SK-N-SH (cell line): Measurements from ENCODE around the gene PREB.

Source experiments
- POLR2AphosphoS5 ChIP-seq: IDR thresholded peaks from 2 replicates; pipeline ENCODE4 v1.6.1; 2012; ENCODE audit warnings: low read depth, low read length
- SIN3A ChIP-seq: IDR thresholded peaks from 2 replicates; pipeline ENCODE4 v1.6.1; 2012; ENCODE audit warnings: low read depth, mild to moderate bottlenecking, low read length, moderate library complexity, borderline replicate concordance
- TAF1 ChIP-seq: IDR thresholded peaks from 2 replicates; pipeline ENCODE4 v1.6.1; 2012; ENCODE audit warnings: low read depth, mild to moderate bottlenecking, low read length, moderate library complexity, borderline replicate concordance
- TF ChIP-seq, protein P1 (sequence below): fragments of 200-600 bp; sonication (generic); IDR thresholded peaks from 2 replicates; pipeline ENCODE4 v1.6.1; 2017; ENCODE audit warnings: antibody characterized with exemption, mild to moderate bottlenecking, moderate library complexity

DNA sequence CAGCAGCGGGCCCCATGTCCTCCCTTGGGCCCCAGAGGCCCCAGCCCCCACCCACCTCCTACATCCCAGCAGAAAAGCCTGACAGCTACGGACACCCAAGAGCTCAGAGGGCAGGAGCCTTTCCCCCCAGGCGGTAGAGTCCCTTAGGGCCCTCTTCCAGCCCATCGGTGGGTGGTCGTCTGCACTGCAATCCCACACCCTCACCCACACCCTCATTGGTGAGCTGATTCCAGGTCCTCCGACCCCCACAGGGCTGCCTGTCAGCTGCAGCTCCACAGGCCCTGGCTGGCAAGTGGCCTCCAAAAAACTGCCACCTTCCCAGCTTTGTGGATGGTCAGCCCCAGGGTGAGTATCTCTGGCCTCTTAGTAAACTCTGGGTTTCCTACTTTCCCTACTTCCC lies 24.8 kb upstream of the PREB start:
- TF ChIP-seq TAF1 (no peak), POLR2AphosphoS5 (no peak), SIN3A (no peak)
- TF ChIP-seq, protein P1, sequence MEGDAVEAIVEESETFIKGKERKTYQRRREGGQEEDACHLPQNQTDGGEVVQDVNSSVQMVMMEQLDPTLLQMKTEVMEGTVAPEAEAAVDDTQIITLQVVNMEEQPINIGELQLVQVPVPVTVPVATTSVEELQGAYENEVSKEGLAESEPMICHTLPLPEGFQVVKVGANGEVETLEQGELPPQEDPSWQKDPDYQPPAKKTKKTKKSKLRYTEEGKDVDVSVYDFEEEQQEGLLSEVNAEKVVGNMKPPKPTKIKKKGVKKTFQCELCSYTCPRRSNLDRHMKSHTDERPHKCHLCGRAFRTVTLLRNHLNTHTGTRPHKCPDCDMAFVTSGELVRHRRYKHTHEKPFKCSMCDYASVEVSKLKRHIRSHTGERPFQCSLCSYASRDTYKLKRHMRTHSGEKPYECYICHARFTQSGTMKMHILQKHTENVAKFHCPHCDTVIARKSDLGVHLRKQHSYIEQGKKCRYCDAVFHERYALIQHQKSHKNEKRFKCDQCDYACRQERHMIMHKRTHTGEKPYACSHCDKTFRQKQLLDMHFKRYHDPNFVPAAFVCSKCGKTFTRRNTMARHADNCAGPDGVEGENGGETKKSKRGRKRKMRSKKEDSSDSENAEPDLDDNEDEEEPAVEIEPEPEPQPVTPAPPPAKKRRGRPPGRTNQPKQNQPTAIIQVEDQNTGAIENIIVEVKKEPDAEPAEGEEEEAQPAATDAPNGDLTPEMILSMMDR = no peak
